LoVo (cell line): Measurements from ENCODE around the gene CALN1.
"Not testable (repeated sequence)": the region's sequence is repeated elsewhere in the genome, so short reads cannot be mapped to it uniquely, and the experiment has no call there.

Source experiments
- DNase-seq: peaks from one replicate; pipeline ENCODE4 v3.0.0-alpha.2; 2016; ENCODE audit warnings: low spot score

The CALN1 gene

DNA sequence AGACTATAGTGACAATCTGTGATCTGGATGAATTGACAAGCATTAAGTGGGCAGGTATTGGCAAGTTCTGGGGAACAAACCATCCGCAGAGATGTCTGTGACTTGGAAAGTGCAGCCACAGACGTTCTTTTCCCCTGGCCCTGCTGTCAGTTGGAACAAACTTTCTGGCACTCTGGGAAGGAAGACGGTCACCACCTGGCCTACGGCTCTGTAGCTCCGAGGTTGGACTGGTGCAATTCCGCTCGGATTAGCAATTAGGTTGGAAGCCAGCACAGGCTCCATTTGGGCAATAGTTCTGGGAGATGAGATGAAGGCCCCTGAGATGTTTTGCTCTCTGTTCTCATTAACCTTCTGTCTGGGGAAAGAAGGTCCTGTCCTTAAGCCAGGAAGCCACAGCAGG lies 437.5 kb downstream of the CALN1 start:
- no peak for DNase-seq

DNA sequence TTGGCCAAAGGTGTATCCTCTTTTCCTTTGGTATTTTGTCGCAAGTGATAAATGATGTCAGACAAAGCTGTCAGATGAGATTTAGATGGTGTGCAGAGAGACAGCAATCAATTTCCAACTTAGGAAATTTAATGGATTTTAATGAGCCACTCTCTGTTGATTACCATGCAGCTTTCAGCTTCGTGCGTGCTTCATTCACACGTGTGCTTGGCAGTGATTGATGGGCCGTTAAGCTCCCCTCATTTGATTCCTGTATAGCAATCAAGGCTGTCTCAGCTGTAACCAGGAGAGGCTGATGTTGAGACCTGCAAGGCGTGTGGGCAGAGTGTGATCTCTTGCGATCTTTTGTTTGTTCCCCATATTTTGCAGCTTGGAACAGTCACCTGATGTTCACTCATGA lies 439.6 kb downstream of the CALN1 start:
- no peak for DNase-seq

DNA sequence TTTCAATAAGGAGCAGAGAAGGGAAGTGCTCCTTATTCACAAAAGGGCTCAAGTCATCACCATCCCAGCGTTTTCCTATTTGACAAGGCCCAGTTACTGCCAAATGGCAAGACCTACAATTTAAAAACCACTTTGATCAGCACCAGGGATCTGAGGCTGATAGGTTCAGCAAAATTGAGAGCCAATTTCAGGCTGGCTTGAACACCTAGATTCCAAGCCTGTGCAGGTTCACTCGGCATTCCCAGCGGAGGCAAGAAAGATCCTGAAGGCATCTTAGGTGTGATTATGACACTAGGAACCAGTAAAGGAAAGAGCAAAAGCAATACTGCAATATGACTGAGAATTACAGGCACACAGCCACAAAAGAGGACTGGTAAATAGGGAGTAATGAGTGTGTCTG lies 441.4 kb downstream of the CALN1 start:
- DNase-seq = no peak

DNA sequence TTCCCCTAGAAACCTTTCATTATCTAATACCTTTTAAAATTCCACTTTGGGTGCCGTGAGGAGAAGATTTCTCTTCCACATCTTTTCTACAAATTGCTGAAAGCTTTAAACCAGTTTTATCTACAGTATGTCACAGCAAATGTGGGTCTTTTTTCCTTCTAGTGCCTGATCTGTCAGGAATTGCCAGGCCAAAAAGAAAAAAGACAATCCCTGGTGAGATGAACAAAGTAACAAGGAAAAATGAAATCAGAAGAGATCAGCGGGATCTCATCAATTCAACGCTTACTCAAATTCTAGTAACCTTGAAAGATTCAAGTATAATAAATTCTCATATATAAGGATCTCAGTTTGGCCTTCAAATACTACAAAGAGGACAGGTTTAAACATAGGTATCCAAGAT lies 449.5 kb downstream of the CALN1 start:
- no peak for DNase-seq

DNA sequence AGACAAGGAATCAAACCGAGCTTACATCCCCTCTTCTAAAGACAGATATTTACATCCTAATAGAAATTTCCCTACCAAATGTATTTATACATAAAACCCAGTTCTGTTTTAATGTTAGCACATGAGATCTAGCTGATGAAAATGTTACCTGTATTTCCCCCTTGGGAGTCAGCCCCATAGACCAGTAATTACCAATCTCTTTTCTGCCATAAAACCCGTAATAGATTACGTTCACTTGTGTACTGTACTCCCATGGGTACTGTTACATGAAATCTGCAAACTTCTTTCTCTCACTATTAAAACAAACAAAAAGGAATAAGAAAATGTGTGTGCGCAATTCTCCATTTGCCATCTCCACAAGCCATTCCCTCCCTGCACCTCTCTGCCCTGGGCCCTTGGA lies 450.9 kb downstream of the CALN1 start:
- no peak for DNase-seq

DNA sequence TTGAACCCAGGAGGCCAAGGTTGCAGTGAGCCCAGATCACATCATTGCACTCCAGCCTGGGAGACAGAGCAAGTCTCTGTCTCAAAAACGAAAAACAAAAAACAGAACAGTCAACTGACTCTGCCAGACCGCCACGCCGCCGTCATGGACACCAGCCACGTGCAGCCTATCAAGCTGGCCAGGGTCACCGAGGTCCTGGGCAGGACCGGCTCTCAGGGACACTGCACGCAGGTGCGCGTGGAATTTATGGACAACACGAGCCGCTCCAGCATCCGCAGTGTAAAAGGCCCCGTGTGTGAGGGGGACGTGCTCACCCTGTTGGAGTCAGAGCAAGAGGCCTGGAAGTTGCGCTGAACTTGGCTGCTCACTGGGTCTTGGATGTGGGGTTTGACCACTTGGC lies 470.0 kb downstream of the CALN1 start:
- DNase-seq = no peak

DNA sequence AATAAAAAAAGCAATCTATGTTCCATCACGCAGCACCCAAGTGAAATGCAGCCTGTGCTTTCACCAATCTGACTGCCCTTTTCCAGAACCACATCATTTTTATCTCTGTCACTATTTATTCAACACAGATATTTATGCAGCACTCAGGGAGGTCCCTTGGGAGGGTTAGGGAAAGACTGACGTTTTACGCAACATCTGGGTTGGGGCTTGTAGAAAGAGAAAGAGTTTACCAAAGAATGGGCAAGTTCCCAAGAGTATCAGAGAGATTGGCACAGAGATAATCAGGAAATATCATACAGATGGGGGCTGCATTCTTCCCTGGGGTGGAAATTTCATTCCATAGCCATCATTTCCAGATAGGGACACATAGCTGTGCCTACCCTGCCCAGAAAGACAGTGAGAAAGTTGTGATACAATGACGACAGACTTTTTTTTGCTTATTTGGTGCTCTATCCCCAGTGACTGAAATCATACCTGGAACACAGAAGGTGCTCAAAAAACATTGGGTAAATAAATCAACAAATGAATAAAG lies 474.2 kb downstream of the CALN1 start:
- no peak for DNase-seq

DNA sequence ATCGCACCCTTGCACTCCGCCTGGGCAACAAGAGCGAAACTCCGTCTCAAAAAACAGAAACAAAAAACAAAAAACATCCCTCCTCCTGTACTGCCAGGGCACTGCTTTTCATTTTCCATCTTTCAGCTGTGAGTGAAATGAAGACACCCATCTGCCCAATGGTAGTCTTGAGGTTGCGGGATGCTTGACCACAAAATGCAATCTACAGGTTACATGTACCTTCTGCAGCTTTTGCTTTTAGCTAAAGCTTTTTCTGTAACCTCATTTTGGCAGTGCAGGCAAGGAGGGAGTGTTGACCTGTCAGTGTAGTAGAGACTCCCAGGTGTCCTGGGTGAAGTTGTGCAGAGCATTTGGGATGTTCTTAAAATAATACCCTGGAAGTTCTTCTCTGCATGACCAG lies 476.5 kb downstream of the CALN1 start:
- DNase-seq = no peak

DNA sequence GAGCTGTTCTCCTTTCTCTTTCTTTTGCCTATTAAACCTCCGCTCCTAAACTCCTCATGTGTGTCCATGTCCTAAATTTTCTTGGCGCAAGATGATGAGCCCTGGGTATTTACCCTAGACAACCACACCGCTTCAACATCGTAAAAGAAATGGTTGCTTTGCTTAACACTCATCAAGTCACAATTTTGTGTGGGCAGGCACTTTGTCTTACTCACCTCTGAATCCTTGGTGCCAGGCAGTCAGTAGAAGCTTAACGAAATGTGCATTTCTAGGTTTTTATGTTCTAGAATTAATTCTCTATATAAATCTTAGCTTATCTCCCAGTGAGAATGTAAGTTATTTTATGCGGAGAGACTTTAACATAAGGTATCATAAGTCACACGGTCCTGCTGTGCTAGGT lies 478.7 kb downstream of the CALN1 start:
- no peak for DNase-seq

DNA sequence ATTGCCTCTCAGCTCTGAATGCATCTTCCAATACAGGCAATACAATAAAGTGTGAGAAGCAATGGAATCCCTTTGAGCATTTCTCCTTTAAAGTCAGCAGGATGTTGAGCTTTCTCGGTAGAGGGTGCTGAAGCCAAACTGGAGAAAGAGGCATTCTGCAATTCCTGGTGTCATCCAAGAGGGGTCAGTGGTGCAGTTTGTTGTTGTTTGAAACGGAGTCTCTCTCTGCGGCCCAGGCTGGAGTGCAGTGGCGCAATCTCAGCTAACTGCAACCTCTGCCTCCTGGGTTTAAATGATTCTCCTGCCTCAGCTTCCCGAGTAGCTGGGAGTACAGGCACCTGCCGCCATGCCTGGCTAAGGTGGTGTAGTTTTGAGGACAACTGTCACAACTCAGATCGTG lies 486.5 kb downstream of the CALN1 start:
- no peak for DNase-seq

DNA sequence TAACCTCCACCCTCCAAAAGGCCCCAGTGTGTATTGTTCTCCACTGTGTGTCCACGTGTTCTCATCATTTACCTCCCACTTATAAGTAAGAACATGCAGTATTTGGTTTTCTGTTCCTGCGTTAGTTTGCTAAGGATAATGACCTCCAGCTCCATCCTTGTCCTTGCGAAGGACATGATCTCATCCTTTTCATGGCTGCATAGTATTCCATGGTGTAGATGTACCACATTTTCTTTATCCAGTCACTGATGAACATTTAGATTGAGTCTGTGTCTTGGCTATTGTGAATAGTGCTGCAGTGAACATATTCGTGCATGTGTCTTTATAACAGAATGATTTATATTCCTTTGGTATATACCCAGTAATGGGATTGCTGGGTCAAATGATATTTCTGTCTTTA lies 497.9 kb downstream of the CALN1 start:
- DNase-seq = not testable (repeated sequence)

DNA sequence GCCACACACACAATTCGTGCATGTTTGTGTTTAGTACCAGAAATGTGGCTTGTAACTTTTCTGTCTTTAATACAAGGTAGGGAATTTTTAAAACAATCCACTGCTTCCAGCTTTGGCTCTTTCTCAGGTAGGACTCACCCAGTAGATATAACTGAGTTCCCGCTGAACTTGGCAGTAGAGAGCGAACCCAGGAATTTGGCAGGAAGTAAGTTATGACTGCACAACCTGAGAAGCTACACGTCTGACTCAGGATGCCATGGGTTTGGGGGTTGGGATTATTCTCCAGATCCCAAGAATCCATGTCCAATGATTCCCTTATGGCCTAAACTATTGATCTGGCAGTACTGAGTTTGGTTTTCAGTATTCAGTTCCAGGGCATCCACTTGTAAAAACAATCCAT lies 499.7 kb downstream of the CALN1 start:
- no peak for DNase-seq

DNA sequence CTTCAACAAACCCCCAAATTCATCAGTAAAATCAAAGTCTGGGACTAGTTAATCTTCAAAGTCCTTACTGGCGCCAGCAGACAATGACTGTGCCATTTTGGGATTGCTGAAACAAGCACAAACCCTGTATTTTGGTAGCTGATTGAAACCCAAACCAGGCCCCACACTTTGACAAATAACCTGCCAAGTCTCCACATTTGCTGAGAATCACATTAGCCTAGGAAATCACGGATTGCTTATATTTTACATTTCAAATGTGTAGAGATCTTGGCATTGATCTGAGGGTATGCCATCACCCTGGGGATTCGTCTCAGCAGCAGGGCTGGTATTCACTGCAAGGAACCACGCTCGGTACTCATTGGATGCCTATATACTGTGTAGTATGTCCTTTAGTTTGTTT lies 501.1 kb downstream of the CALN1 start:
- no peak for DNase-seq

DNA sequence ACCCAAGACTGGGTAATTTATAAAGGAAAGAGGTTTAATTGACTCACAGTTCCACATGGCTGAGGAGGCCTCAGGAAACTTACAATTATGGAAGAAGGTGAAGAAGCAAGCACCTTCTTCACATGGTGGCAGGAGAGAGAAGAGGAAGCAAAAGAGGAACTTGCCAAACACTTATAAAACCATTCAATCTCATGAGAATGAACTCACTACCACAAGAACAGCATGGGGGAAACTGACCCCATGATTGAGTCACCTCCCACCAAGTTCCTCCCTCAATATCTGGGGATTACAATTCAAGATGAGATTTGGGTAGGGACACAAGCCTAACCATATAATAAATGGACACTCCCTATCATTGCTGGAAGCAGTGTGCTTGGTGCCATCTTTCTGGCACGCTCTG lies 506.3 kb downstream of the CALN1 start:
- no peak for DNase-seq

DNA sequence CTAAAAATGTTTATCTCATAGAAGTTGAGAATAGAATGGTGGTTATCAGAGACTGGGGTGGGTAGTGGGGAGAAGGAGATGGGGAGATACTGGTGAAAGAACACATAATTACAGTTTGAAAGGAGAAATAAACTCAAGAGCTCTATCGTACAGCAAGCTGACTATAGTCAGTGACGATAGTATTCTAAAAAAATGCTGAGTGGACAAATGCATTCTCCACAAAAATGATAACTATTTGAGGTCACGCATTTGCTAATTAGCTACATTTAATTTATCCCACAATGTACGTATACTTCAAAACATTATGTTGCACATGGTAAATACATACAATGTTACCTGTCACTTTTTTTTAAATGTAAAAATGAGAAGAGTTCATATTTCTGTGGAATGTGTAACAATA lies 507.7 kb downstream of the CALN1 start:
- DNase-seq = no peak

DNA sequence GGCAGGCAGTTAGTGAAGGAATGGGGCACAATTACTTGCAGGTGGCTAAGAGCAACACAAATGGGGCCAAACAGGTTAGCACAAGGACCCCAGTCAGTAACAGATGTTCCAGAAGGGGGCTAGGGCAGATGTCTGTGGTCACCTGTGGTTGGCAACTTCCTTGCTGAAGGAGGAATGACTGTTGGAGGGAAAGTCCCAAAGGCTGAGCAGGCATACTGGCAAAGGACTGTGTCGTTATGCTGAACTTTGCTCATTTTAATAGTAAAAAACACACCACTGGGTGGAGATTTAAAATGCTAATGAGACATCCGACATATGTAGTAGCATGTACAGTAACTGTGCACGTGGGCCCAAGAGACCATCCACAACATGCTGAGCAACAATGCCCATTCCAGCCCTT lies 511.6 kb downstream of the CALN1 start:
- DNase-seq = no peak

DNA sequence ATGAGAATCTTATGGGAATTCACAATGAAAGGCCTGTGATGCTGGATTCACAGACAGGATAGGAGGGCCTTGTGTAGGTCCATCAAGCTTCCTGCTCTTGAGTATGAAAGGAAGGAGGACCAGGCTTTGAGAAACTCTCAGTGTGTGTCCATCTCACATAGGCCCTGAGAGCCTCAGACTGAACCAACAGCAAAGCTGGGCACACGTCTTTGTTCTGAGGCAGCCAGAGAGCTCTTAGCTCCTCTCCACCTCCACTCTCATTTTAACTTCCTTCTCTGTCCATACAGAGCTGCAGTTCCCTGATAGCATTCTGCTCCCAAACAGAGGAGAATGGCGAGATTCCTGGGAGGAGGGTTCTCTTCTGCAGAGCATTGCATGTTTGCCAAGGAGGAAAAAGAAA lies 515.6 kb downstream of the CALN1 start:
- DNase-seq = no peak

DNA sequence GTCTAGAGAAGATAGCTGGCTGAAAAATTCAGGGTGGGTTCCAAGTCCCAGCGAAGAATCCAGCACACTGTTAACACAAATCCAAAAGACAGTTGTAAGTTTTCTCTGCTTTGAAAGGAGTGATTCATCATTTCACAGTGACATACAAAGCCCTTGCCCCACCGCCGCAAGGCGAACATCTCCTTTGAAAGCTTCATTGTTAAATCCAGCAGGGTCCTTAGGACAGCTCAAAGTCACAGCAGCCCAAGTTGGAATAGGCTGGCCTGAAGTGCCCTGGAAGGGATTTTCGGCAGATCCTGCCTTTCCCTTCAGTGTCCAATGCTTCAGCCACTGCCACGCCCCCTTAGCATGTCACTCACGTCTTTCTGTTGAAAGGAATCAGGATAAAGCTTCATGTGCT lies 526.1 kb downstream of the CALN1 start:
- DNase-seq = no peak

DNA sequence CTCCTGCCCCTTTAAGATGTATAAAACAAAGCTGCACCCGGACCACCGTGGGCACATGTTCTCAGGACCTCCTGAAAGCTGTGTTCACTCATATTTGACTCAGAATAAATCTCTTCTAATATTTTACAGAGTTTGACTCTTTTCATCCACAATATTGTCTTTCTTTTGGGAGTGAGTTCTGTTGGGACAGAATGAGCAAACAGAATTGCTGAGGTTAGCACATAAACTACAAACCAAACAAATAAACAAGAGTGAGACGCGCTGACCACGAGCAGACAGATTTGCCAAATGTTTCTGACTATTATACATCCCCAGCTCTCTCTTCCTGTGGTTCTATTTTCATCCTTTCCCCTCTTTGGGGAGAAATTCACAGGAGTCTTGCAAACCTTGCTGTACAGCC lies 526.7 kb downstream of the CALN1 start:
- DNase-seq = no peak

DNA sequence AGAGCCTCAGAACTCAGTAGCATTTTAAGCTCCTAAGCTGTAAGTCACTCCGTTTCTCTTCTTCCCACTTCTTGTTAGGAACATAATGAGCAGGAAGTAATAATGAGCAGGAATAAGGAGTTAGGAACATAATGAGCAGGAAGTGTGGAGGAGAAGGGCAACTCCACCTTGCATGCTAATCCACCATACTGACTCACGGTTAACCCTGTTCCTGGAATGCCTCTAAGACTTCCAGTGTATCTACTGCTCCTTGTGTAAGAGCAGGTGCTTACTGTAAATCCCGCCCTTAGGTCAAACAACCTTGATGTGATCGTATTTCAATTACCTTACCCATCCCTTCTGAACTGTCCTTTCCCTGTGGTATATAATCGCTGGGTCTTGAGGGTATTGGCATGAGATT lies 528.7 kb downstream of the CALN1 start:
- DNase-seq = no peak

DNA sequence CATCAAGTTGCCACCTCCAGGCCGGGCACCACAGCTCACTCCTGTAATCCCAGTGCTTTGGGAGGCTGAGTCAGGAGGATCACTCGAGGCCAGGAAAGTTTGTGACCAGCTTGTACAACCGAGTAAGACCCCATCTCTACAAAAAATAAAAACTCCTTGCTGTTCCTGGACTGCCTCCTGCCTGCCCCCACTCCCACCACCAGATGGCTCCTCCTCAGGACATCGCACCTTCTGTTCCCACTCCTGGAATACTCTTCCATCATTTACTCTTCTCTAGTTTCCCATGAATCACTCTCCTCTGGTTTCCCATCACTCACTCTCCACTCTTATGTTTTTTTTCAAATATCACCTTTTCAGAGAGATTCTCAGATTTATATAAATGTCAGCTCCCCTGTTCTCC lies 540.7 kb downstream of the CALN1 start:
- DNase-seq = peak; percentile 11

DNA sequence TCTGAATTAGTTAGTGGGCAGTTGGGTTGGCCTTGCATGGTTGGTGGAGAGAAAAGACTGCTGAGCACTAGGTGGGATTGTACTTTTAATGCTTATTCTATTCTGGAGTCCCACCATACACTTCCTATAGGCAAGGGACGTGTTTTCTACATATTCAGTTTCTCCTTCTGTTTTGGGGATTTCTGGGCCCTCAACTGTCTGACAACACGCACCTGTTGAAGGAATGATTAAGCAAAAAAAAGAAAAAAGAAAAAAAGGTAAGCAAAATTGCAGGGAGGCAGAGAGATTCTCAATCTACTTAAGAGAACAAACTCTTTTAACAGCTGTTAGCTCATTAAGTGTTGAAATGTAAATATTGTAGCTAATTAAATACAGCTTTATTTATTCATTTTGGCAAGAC lies 541.3 kb downstream of the CALN1 start:
- DNase-seq = no peak

DNA sequence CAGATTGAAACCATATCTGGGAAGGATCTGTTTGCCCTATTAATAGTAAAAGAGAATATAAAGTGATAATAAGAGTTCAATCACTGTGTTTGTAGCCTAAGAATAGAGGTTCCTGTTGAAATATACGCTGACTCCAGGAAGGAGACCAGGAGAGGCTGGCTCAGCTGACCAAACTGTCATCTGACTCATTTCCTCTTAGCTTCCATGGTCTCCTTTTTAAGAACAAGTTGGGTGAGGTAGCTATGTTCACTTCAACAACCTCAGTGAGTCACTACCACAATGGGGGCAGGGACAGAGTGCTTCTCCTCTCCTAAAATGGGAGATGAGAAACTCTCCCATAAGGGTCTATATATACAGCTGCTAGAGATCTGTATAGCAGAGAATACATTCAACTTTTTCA lies 543.3 kb downstream of the CALN1 start:
- peak; percentile 14 for DNase-seq

DNA sequence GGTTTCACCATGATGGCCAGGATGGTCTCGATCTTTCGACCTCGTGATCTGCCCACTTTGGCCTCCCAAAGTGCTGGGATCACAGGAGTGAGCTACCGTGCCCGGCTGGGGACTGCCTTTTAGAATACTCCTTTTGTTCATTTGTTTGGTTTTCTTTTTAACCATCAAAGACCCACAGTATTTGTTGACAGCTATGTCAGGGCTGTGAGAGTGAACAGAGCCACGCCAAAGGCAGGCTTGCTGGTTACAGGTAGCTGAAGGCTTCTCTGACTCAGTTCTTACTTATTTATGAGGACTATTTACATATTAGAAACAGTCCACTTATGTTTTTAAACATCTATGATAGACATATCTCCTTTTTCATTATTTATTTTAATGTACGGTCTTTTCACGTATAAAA lies 544.5 kb downstream of the CALN1 start:
- DNase-seq = no peak

DNA sequence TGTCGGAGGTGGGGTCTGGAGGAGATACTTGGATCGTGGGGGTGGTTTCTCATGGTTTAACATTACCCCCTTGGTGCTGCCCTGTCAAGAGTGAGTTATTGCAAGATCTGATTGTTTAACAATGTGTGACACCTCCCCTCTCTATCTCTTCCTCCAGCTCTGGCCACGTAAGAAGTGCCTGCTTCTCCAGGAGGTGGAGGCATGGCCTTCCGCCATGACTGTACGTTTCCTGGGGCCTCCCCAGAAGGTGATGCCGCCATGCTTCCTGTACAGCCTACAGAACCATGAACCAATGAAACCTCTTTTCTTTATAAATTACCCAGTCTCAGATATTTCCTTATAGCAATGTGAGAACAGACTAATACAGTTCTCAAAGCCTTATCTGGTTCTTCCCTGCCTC lies 547.0 kb downstream of the CALN1 start:
- DNase-seq = no peak
